HEK293 (cell line): Measurements from ENCODE around the gene ENHO.

Experiments
- CTCF ChIP-seq: fragments of 450-650 bp; formaldehyde crosslinking; IDR thresholded peaks from 2 replicates; pipeline ENCODE4 v1.5.1; 2016; ENCODE audit warnings: missing biosample characterization, missing genetic modification characterization
- PRDM1 ChIP-seq: fragments of 450-650 bp; formaldehyde crosslinking; IDR thresholded peaks from 2 replicates; pipeline ENCODE4; 2016; ENCODE audit warnings: missing biosample characterization, missing genetic modification characterization
- REST ChIP-seq: fragments of 450-650 bp; formaldehyde crosslinking; IDR thresholded peaks from 2 replicates; pipeline ENCODE4 v1.5.1; 2016; ENCODE audit warnings: missing biosample characterization, missing genetic modification characterization
- ZNF121 ChIP-seq: fragments of 450-650 bp; formaldehyde crosslinking; IDR thresholded peaks from 2 replicates; pipeline ENCODE4 v1.5.1; 2016; ENCODE audit warnings: missing biosample characterization, missing genetic modification characterization
- ZNF148 ChIP-seq: fragments of 450-650 bp; formaldehyde crosslinking; IDR thresholded peaks from 2 replicates; pipeline ENCODE4 v1.5.0; 2017; ENCODE audit warnings: missing biosample characterization, missing genetic modification characterization, borderline replicate concordance
- ZNF274 ChIP-seq, 2 experiments: fragments of 200-500 bp in 1 of 2; fragments of 450-650 bp in 1 of 2; sonication (Bioruptor generic) in 1 of 2; formaldehyde crosslinking in 1 of 2; IDR thresholded peaks; 2 replicates each; pipeline versions ENCODE4 v1.5.1 to v1.6.1; 2014 to 2016; ENCODE audit warnings: borderline replicate concordance in 1 of 2, inconsistent platforms in 1 of 2, low read length in 1 of 2, missing biosample characterization in 1 of 2, missing genetic modification characterization in 1 of 2
- ZNF302 ChIP-seq: fragments of 450-650 bp; formaldehyde crosslinking; IDR thresholded peaks from 2 replicates; pipeline ENCODE4 v1.5.1; 2016; ENCODE audit warnings: missing biosample characterization, missing genetic modification characterization, low read depth
- ZNF311 ChIP-seq: fragments of 450-650 bp; formaldehyde crosslinking; IDR thresholded peaks from 2 replicates; pipeline ENCODE4 v1.5.1; 2017; ENCODE audit warnings: missing biosample characterization, missing genetic modification characterization, borderline replicate concordance
- ZNF398 ChIP-seq: fragments of 450-650 bp; formaldehyde crosslinking; IDR thresholded peaks from 2 replicates; pipeline ENCODE4 v1.5.1; 2017; ENCODE audit warnings: missing biosample characterization, missing genetic modification characterization
- ZNF449 ChIP-seq: fragments of 450-650 bp; formaldehyde crosslinking; IDR thresholded peaks from 2 replicates; pipeline ENCODE4 v1.5.1; 2017; ENCODE audit warnings: missing biosample characterization, mild to moderate bottlenecking, missing genetic modification characterization, moderate library complexity
- ZNF518A ChIP-seq: fragments of 450-650 bp; formaldehyde crosslinking; conservative IDR thresholded peaks from 2 replicates; pipeline ENCODE4 v1.5.1; 2016; ENCODE audit warnings: low read depth, missing biosample characterization, missing genetic modification characterization
- ZNF785 ChIP-seq: fragments of 450-650 bp; formaldehyde crosslinking; IDR thresholded peaks from 2 replicates; pipeline ENCODE4 v1.5.1; 2016; ENCODE audit warnings: missing biosample characterization, missing genetic modification characterization

GRCh38 chr9:34570809-34571480 lies 48.2 kb upstream of the ENHO start:
- TF ChIP-seq REST (tag by site-specific recombination) = no peak
- no peak for TF ChIP-seq ZNF518A (tag by site-specific recombination)
- TF ChIP-seq ZNF449 = no peak
- TF ChIP-seq CTCF (tag by site-specific recombination) = no peak
- no peak for TF ChIP-seq ZNF302
- no peak for TF ChIP-seq ZNF785 (tag by site-specific recombination)
- no peak for TF ChIP-seq ZNF274 (IDR thresholded peaks at IDR 0.05; ENCODE audit: low read length)
- no peak for TF ChIP-seq ZNF274 (tag by site-specific recombination; IDR thresholded peaks at IDR 0.05; ENCODE audit: borderline replicate concordance)
- no peak for TF ChIP-seq ZNF398 (tag by site-specific recombination)
- TF ChIP-seq PRDM1 (tag by site-specific recombination) = no peak
- TF ChIP-seq ZNF121 (tag by site-specific recombination) = no peak
- TF ChIP-seq ZNF148 = no peak
- no peak for TF ChIP-seq ZNF311 (tag by site-specific recombination)
